Measurements from ENCODE around the gene OR1J1.

OR1J1 gene

DNA sequence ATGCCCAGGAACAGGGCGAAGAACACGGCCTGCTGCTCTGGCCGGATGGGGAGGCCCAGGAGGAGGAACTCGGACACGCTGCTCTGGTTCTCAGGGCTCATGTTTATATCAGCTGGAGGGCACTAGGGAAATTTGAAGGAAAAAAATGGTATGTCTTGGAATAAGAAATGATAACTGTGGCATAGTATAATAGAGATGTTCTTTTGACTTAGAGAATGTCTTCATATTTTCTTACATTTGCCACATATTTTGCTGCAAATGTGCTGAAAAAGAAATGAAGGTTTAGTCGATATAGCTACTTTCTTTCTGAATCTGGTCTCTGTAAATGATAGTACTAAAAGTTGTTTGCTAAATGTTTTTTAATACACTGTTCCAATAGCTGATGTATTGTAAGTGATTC is at the start of gene OR1J1:
TSS of gene OR1J1 (minus strand) at position 101 of the 400 bp plus-strand sequence. CDS start at position 101, 0 bp downstream.
- no peak for DNase-seq (ENCODE audit: low spot score)

DNA sequence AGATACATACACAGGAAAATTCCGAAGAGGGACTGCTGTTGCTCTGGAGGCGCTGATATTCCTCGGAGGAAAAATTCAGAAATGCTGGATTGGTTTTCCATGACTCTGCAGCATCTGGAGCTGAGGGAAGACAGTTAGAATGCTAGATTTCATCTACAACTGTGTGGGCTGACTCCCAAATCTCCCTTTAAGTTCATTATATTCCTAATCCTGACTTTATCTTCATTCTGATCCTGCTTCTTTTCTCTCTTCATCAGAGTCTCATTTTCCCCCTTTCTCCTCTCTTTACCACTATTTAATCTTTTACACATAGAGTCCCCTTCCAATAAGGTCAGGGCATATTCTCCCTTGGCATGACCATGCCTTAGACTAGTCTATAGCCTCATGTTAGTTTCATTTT is 49.5 kb upstream of the OR1J1 start, which contains the start of gene OR1N1:
TSS of gene OR1N1 (minus strand) at position 101 of the 400 bp plus-strand sequence. CDS start at position 101, 0 bp downstream.
- DNase-seq (ENCODE audit: low spot score), result no peak

GRCh38 chr9:122526602-122527001 is 48.9 kb upstream of the OR1J1 start:
- DNase-seq (ENCODE audit: low spot score), result no peak

- no peak for DNase-seq (ENCODE audit: low spot score)
Measured at GRCh38 chr9:122519376-122519775, 41.6 kb upstream of the OR1J1 start.

DNA sequence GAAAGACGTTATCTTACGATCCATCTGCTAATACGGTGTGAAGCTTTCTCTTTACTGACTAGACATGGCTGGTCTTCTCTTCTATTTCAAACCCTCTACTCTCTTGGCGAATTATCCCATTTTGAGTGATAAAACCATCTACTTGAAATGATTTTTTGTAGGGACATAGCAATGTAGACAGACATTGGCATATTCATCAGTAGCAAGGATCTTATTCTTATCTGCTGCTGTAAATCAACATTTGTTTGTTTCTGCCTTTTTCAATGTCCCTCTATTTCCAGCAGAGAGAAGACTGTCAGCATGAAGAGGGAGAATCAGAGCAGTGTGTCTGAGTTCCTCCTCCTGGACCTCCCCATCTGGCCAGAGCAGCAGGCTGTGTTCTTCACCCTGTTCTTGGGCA is 41.1 kb upstream of the OR1J1 start, which contains the start of gene OR1J4:
TSS of gene OR1J4 (plus strand) at position 301 of the 400 bp plus-strand sequence. CDS start at position 301, 0 bp downstream.
- no peak for DNase-seq (ENCODE audit: low spot score)

DNA sequence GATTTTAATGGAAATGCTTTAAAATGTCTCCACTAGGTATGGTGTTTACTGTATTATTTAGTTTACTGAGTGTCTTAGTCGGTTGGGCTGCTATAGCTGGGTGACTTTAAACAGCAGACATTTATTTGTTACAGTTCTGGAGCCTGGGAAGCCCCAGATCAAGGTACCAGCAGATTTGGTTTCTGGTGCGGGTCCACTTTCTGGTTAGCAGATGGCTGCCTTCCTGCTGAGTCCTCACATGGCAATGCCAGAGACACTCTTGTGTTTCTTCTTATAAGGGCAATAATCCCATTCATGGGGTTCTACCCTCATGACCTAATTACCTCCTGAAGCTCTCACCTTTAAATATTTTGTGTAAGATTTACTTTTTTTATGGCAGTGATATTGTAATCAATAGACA is 40.5 kb upstream of the OR1J1 start:
- no peak for DNase-seq (ENCODE audit: low spot score)

DNA sequence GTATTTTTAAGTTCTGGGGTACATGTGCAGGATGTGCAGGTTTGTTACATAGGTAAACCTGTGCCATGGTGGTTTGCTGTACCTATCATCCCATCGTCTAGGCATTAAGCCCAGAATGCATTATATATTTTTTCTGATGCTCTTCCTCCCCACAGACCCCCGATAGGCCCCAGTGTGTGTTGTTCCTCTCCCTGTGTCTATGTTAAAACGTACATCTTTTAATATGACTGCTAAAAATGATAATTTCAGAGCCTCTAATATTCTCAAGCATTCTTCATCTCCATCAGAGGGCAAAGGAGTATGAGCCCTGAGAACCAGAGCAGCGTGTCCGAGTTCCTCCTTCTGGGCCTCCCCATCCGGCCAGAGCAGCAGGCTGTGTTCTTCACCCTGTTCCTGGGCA is 32.8 kb upstream of the OR1J1 start, which contains the start of gene OR1J2:
TSS of gene OR1J2 (plus strand) at position 301 of the 400 bp plus-strand sequence. CDS start at position 301, 0 bp downstream.
- no peak for DNase-seq (ENCODE audit: low spot score)

DNA sequence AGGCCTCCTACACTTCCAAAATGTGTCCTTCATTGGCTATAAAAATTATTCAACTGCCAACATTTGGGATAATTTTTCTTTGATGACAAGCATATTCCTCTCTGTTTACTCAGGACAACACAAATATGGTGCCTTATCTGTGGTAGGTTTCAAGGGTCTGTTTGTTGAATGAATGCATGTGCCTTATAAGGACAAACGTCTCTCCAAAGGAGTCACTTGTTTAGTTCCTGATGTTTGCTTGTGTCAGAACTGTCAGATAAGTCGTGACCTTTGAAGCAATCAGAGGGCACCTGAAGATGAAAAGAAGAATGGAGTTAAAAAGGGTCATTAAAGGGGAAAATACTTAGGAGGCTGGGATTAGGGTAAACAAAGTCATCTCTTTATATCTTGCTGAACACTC is 29.2 kb upstream of the OR1J1 start:
- DNase-seq (ENCODE audit: low spot score), result no peak

DNA sequence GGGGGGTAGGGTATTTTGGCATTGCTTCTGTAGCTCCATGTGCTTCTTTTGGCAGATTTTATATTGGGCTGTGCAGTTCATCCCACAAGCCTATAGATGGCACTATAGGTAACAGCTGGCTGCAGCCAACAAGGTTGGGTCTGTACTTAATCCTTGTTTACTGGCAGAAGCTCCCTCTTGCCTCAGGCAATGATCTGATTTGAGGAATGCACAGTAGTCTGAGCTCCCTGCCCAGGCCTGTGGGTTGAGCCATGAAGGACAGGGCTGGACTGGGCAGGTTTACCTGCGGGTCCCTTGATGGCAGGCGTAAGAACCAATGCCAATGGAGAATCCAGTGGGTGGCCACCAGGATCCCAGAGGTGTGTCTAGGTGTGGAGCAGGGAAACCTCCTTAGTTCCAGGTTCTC is 21.2 kb upstream of the OR1J1 start:
- DNase-seq (ENCODE audit: low spot score), result peak; percentile 56

DNA sequence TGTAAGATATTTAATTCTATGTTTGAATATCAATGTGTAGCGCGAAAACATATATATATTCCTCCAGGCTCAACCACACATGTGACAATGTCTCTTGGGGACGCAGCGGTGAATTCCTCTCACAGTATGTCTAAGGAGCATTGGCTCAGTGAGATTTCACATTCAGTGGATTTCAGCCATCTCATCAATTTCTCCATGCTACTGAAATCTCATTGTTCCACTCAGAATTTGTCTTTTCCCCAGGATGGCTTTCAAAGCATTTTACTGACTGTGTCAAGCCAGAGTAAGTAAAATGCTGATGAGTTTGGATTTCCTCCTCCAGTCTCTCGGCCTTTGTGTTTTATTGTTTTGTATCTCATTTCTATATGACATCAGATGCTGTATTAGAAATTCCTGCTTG is 1.3 kb upstream of the OR1J1 start:
- no peak for DNase-seq (ENCODE audit: low spot score)

DNA sequence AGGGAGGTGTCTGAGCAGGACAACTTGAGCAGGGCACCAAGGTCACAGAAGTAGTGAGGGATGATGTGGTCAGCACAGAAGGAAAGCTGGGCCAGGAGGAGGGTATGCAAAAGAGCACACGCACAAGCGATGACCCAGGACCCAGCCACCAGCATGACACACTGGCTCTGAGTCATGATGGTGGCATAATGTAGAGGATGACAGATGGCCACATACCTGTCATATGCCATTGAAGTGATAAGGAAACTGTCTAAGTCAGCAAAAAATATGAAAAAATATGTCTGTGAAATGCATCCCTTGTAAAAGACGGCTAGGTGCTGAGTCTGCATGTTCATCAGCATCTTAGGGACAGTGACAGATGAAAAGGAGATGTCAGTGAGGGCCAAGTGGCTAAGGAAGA is 380 bp downstream of the OR1J1 start:
- no peak for DNase-seq (ENCODE audit: low spot score)

DNA sequence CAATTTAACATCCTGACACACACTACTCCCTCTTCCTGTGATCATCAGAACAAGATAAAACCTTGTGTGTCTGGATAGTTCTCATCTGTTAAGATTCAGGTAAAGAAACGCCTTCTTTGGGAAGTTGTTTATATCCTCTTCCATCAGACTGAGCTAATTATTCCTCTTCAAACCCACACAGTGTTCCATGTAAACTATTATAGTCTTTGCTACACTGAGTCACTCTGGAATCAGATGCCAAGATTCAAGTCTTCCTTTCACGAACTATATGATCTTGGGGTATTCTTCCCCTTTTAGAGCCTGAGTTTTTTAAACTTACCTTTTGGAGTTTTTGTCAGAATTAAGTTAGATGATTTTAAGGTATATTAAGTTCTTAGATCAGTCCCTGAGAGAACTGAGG is 2.0 kb downstream of the OR1J1 start:
- DNase-seq (ENCODE audit: low spot score), result peak; percentile 22

GRCh38 chr9:122474561-122474960 is 3.2 kb downstream of the OR1J1 start:
- DNase-seq (ENCODE audit: low spot score), result no peak

DNA sequence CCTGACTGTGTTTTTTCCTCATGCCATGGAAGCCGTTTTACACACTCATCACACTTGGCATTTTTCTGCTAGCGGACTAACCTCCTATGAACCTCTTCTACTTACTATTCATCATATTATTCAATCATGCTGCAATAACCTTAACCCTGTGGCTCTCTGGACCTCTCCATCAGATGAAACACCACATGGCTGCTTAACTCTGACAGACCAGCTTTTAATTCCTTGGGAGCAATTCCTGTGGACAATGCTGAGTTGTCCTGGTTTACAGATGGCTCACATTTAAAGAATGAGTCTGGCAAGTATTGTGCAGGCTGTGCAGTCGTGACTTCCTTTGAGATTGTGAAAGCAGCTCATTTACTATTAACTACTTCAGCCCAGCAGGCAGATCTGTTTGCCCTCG is 9.0 kb downstream of the OR1J1 start:
- peak; percentile 78 for DNase-seq (ENCODE audit: low spot score)

- DNase-seq (ENCODE audit: low spot score), result no peak
Measured at GRCh38 chr9:122466456-122466855, 11.3 kb downstream of the OR1J1 start.

DNA sequence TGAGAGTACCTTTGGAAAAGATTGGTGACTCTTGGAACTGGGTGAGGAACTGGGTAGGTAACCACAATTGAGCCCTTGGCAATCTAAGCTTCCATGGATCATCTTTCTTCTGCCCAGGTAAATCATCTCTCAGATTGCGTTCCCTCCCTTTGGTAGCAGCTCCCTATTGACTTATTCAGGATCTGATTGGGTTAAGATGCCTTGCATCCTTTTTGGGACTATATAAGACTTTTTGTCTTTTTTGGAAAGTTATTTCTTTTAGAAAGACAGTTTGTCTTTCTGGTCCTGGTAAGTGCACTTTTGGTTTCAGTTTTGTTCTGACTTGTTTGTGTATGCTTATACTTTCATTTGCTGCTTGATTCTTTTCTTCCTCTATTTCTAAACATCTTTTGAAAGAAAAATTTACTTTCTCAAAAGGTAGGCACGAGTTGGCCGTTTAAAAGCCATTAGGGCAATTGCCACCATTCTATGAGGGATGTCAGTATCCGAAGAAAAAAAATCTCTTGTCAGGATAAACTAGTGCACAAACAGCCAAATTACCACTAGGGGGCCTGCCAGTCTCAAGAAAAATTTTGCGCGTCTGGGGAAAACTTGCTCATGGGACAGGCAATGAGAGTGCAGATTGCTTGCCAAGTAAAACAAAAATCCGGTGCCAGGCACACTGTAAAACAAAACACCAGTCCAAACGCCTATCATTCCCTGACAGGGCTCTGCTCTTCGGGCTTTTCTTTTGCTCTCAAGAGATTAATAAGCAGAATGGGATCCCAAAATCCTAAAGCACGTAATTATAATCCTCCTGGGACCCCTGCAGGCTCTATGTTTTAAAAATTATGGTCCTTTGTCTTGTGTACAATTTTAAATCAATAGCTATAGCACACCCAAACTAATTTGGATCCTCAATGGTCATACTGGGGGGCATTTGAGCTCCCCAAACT is 12.8 kb downstream of the OR1J1 start:
- peak; percentile 83 for DNase-seq (ENCODE audit: low spot score)

DNA sequence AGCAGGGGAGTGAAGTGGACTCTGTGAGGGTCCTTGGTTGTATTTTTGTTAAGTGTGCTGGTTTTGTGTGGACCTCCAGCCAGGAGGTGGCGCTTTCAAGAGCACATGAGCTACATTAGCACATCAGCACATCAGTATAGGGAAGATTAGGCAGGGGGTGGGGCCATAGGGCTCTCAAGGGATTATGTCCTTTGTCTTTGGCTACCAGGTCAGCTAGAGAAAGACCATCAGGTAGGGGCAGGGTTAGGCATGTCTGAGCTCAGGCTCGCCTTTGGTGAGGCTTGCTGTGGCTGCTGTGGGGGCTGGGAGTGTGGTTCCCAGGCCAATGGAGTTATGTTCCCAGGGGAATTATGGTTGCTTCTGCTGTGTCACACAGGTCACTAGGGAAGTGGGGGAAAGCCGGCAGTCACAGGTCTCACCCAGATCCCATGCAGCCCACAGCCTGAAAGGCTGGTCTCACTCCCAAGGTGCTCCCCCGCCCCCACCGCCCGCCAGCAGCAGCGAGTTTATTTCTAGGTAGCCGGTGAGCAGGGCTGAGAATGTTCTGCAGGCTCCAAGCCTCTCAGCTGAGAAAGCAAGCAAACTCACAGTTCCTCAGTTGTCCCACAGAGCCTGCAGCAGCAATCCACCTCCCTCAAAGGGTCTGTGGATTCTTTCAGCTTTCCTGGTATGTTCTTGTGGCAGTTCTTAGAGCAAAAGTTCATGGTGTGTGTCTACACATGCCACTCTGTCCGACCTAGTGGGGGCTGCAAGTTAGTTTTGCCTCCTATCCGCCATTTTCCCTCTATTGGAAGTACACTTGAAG is 13.7 kb downstream of the OR1J1 start:
- no peak for DNase-seq (ENCODE audit: low spot score)

GRCh38 chr9:122457787-122458186 is 19.9 kb downstream of the OR1J1 start:
- no peak for DNase-seq (ENCODE audit: low spot score)

- no peak for DNase-seq (ENCODE audit: low spot score)
Measured at GRCh38 chr9:122456123-122456522, 21.6 kb downstream of the OR1J1 start.

DNA sequence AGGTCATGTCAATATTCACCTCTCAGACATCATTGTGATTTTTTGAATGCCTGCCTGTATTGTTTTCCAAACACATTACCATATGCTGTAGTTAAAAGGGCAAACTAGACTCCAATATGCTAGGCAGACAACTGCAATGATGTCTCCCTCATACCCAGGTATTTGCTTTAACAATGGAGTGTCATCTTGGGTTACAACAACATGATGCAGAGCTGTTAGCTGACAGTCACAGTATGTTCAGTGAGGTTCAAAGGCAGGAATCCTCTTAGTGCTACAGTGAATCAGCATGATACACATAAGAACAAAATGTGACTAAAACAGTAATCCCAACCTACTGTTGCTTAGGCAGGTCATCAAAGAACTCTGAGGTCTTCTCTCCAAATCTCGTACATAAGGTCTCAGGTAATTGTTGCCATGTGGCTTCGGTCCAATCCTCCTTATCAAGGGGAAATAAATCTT is 24.0 kb downstream of the OR1J1 start:
- DNase-seq (ENCODE audit: low spot score), result no peak

DNA sequence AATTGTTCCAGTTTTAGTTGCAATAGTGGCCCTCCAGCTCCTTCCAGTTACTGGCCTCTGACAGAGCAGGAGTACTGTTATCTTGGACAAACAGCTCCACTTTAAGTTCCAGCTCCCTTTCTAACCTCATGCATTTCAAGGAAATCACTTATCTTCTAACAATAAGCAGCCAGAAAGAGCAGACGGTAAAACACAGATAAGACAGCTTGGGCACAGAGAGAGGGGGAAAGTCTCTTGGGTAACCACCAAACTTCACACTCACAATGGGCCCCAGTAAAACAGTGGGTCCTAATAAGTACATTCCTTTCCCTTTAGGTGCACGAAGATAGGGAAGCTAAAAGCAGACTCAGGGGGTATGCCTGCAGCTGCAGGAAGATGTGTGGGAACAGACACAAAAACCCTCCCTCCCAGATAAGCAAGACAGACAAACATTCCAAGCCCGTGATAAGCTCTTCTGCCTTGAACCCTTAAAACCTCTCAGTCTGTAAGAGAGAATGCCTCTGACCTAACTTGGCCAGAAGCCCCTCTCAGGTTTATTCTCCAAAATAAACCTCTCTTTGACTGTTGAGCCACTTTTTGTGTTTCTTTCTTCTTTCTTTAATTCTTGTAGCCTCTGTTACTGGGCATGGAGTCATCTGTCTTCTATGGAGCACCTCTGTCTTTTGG is 30.8 kb downstream of the OR1J1 start:
- no peak for DNase-seq (ENCODE audit: low spot score)

DNA sequence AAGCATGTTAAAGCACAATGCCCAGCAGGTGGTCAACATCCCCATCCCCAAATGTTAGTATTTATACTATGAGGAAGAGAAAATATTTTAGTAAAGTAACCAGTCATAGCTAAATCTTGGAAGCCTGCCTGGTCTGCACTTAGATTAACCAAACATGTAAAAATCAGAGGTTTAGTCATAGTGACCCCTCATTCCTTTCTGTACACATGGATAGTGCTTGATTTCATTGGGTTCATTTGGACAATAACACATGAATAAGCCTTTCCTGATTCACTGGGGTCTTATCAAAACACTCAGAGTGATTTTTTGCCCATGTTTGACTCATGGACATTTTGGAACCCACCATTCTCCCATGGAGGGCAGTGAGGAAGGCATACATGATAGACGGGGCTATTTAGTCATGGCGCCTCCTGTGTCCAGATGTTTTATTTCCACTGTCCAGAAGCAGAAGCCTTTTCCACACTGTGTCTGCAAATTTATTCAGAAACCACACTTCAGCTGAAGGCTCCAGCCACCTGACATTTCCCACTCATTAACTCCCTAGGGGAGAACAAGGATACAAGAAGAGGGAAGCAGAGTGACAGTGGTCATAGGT is 32.5 kb downstream of the OR1J1 start:
- peak; percentile 71 for DNase-seq (ENCODE audit: low spot score)
